ENCODE data around the gene ZSWIM1.

Gene ZSWIM1

GRCh38 chr20:45880988-45881788, at the start of gene ZSWIM1:
Gene ZSWIM1 (plus strand): TSS chr20:45881227. CDS start chr20:45882593, 1,366 bp downstream.
- DNase-seq (ENCODE audit: low read depth) = peak; percentile 90

GRCh38 chr20:45832619-45833018, 48.4 kb upstream of the ZSWIM1 start:
- no peak for DNase-seq (ENCODE audit: low read depth)

DNA sequence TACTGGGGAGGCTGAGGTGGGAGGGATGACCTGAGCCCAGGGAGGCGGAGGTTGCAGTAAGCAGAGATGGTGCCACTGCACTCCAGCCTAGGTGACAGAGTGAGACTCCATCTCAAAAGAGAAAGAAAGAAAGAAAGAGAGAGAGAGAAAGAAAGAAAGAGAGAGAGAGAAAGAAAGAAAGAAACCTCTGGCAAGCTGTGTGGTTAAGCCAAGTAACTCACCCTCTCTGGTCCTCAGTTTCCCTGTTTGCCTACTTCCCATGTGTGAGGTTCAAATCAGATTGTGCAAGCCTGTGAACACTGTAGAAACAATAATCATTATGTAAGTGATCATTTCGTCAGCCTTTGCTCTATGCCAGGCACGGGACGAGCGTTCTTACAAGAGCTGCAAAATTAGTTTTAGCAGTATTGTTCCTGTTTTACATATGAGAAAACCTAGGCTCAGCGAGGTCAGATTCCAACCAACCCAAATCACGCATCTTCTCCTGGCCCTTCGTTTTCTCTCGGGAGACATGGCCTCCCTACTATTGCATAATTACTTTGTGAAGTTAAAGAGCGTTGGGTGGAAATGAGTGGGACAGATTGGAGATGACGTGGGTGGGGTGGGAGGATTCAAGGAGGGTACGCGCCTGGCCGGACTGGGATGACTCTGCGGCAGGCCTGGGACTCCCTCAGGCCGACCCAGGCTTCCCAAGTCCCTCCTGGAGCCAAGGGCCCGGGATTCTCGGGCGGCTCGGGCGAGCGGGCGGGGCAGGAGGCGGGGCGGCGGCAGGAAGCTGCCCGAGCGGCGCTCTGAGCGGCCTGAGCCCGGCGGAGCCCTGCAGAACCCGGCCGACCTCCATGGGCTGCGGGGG, 47.8 kb upstream of the ZSWIM1 start, which contains the start of gene SNX21:
Gene SNX21, plus strand, starts transcription at position 770 of the 853 bp plus-strand sequence. CDS start 121 bp downstream, outside the sequence.
- DNase-seq (ENCODE audit: low read depth) = no peak

DNA sequence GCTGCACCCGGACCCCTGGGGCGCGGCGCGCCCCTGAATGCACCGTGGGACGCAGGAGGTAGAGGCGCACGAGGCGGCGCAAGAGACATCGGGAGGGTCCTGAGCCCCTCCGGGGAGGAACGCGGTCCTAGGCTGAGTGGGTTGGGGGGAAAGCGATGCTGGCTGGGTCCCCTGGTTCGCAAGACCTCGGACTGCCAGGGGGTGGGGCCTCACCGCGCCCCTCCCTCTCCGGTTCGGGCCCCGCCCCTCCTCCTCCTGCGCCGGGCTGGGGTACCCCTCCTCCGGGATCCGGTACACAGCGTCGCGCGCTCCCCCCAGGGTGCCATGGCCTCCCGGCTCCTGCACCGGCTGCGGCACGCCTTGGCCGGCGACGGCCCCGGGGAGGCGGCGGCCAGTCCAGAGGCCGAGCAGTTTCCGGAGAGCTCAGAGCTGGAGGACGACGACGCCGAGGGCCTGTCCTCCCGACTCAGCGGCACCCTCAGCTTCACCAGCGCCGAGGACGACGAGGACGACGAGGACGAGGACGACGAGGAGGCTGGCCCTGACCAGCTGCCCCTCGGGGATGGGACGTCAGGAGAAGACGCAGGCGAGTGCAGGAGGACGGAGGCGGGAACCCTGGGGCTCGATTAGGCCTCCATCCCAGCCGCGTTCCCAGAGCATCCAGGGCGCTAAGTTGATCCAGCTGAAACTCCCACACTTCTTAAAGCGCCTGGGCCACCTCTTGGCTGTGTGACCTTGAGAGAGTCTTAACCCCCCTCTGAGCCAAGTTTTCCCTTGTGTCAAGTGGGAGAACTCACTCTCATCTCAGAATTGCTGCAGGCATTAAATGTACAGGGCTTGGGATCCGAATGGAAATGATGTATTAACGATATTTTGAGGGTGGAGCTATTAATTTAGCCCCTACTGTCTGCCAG, 46.9 kb upstream of the ZSWIM1 start:
- peak; percentile 16 for DNase-seq (ENCODE audit: low read depth)

DNA sequence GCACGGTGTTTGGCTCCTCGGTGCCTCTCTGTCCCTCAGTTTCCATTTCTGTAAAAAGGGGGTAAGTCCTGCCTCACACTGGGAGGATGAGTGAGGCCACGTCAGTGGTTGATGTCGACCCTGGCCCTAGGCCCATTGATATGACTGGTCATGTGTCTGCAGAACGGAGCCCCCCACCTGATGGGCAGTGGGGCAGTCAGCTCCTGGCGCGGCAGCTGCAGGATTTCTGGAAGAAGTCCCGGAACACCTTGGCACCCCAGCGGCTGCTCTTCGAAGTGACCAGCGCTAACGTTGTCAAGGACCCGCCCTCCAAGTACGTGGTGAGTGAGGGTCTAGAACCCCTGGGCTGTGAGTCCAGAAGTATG, 46.2 kb upstream of the ZSWIM1 start:
- no peak for DNase-seq (ENCODE audit: low read depth)

DNA sequence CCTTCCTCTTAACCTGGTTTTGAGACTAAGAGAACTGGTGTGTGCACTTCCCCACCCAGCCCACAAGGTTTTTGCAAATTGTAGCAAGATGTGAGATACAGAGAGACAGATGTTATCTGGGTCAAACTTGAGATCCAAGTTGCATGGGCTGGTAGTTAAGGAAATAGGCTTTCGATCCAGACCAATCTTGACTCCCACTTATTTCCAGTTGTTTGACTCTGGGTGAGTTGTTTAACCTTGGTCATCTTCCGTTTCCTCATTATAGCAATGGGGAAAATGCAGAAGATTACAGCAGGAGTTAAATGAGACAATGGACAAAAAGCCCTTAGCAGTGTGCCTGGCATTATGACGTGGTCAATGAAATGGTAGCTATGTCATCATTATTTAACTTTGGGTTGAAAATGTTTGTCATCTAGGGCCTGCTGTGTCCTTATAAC, 45.7 kb upstream of the ZSWIM1 start:
- no peak for DNase-seq (ENCODE audit: low read depth)

GRCh38 chr20:45835825-45836224, 45.2 kb upstream of the ZSWIM1 start:
- DNase-seq (ENCODE audit: low read depth) = no peak

GRCh38 chr20:45836841-45837240, 44.2 kb upstream of the ZSWIM1 start:
- no peak for DNase-seq (ENCODE audit: low read depth)

GRCh38 chr20:45840700-45841198, 40.3 kb upstream of the ZSWIM1 start:
- no peak for DNase-seq (ENCODE audit: low read depth)

GRCh38 chr20:45841407-45842129, 39.5 kb upstream of the ZSWIM1 start:
- DNase-seq (ENCODE audit: low read depth) = no peak

DNA sequence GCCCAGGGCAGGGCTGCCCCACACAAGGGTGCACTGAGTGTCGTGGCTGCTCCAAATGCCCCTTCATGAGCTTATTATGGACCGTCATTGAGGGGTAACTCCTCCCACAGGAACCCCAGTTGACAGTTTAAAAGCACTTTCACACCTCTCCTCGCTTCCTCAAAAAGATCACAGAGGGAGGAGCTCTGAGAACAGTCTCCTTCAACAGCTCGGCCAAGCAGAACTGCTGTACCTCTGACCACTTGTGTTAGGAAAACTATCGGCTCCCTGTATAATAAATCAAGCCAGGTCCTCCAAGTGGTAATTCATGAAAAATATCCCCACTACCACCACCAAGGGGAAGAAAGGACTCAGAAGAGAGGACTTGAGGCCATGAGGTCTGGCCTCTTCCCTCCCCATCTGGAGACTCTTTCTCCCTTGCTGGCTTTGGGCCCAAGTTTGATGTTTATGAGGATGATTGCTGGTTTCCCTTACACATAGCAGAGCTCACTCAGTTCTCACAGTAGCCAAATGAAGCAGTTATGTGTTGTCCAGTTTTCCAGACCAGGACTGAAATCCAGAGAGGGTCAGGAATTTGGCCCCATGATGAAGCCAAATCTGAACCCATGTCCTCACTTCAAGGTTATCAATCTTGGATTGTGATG, 38.7 kb upstream of the ZSWIM1 start:
- no peak for DNase-seq (ENCODE audit: low read depth)

DNA sequence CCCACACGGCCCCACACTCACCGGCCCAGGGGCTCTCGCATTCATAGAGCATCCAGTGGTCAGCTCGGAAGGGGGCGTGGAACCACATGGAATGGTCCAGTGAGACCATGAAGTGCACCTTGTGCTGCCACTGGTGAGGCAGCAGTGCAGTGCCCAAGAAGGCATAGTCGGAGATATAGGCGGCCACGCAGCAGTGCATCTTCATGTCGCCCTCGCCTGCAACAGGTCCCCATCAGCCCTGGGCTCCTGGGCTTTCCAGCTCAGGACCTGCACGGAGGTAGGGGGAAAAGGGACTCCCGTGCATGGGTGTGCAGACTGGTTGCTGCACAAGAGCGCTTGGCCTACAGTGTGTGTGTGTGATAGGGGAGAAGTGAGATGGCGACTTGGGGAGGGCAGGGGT, 37.5 kb upstream of the ZSWIM1 start:
- no peak for DNase-seq (ENCODE audit: low read depth)

DNA sequence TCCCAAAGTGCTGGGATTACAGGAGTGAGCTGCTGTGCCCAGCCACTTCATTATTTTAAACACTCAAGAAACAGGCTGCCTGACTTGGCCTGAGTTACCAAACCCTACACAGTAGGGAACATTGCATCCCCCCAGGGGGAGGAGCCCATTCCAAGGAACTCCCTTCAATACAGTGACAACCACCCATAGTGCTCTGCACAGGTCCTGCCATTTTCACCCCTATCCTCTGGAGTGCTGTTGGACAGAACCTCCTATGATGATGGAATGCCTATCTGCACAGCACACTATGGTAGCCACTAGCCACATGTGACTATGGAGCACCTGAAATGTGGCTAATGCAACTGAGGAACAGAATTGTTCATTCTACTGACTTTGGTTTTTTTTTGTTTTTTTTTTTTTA, 35.6 kb upstream of the ZSWIM1 start:
- DNase-seq (ENCODE audit: low read depth) = no peak

- DNase-seq (ENCODE audit: low read depth) = no peak
Observed at GRCh38 chr20:45848421-45848820, 32.6 kb upstream of the ZSWIM1 start.

DNA sequence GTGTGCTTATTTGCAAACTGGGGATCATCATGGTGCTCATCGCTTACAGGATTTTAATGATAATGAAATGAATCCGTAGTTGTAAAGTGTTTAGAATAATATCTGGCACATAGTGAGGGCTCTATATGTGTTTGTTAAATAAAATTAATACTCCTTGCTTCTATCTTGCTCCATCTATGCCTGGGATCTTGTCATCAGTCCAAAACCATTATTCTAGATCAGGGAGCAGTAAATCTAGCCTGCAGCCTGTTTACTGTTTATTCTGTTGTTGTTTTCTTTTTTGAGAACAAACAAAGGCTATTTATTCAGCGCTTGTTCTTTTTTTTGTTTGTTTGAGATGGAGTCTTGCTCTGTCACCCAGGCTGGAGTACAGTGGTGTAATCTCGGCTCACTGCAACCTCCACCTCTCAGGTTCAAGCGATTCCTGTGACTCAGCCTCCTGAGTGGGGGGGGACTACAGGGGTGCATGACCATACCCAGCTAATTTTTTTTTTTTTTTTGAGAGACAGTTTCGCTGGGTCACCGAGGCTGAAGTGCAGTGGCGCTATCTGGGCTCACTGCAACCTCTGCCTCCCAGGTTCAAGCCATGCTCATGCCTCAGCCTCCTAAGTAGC, 32.0 kb upstream of the ZSWIM1 start:
- DNase-seq (ENCODE audit: low read depth) = no peak

GRCh38 chr20:45850238-45850637, 30.8 kb upstream of the ZSWIM1 start:
- DNase-seq (ENCODE audit: low read depth) = no peak

DNA sequence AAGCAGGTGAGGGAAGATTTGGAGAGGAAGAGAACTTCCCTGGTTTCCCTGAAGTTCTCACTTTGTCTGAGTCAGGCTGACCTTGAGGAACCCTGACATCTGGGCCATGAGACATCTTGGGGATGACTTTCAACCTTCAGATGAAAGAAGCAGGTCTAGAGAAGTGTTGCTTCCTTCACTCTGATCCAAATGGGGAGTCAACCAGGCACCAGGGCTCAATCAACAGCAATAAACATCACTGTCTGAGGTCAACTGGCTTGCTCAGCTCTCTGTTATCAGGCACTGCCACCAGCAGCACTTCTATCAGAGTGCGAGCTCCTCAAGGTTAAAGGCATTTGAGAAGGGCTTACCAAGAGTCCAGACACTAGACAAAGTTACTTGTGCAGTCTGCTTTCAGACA, 30.1 kb upstream of the ZSWIM1 start:
- no peak for DNase-seq (ENCODE audit: low read depth)

DNA sequence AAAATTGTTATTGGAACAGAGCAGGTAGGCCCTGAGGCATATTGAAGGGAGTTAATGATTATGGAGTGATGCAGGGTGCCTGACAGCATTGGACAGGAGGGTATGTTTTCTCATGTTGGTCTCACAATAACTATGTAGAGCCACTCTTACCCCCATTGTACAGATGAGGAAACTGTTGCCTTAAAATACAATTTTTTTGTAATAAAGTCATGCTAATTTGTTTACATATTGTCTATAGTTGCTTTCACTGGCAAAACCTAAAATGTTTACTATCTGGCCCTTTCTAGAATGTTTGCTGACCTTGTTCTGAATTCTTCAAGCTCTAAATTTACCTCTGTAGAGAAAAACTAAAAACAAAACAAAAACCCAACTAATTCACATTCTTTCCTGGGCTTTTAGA, 29.5 kb upstream of the ZSWIM1 start:
- DNase-seq (ENCODE audit: low read depth) = no peak

GRCh38 chr20:45852326-45852725, 28.7 kb upstream of the ZSWIM1 start:
- no peak for DNase-seq (ENCODE audit: low read depth)

DNA sequence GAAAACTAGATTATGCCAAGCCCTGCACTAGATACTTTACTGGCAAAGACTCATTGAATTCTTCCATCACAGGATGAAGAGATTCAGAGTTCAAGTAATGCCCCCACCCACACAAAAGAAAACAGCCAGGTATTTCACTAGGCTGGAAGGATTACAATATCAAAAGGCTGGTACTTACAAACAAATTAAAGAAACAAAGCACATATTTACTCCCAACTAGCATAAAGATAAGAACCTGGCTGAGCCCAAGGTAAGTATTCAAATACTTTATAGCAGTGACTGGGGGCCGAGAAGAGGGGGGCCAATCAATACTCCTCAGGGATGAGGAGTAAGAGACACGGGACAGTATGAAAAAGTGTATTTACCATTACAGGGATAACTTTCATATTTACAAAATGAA, 27.5 kb upstream of the ZSWIM1 start:
- DNase-seq (ENCODE audit: low read depth) = no peak
